ENCODE data around the gene GJC2.

- TF ChIP-seq CTCF (IDR thresholded peaks at IDR 0.05): no peak
- TF ChIP-seq EZH2 (IDR thresholded peaks at IDR 0.05; ENCODE audit: borderline replicate concordance, insufficient read depth, low read depth, low read length, poor library complexity, severe bottlenecking): no peak
These were observed 43.0 kb upstream of the GJC2 start for GRCh38 chr1:228106800-228107054.
